ENCODE measurements around the gene PIP5K1A.
A peak's percentile ranks its signal among the peaks of the same experiment; 100 is the strongest.

The PIP5K1A gene, protein sequence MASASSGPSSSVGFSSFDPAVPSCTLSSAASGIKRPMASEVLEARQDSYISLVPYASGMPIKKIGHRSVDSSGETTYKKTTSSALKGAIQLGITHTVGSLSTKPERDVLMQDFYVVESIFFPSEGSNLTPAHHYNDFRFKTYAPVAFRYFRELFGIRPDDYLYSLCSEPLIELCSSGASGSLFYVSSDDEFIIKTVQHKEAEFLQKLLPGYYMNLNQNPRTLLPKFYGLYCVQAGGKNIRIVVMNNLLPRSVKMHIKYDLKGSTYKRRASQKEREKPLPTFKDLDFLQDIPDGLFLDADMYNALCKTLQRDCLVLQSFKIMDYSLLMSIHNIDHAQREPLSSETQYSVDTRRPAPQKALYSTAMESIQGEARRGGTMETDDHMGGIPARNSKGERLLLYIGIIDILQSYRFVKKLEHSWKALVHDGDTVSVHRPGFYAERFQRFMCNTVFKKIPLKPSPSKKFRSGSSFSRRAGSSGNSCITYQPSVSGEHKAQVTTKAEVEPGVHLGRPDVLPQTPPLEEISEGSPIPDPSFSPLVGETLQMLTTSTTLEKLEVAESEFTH

DNA sequence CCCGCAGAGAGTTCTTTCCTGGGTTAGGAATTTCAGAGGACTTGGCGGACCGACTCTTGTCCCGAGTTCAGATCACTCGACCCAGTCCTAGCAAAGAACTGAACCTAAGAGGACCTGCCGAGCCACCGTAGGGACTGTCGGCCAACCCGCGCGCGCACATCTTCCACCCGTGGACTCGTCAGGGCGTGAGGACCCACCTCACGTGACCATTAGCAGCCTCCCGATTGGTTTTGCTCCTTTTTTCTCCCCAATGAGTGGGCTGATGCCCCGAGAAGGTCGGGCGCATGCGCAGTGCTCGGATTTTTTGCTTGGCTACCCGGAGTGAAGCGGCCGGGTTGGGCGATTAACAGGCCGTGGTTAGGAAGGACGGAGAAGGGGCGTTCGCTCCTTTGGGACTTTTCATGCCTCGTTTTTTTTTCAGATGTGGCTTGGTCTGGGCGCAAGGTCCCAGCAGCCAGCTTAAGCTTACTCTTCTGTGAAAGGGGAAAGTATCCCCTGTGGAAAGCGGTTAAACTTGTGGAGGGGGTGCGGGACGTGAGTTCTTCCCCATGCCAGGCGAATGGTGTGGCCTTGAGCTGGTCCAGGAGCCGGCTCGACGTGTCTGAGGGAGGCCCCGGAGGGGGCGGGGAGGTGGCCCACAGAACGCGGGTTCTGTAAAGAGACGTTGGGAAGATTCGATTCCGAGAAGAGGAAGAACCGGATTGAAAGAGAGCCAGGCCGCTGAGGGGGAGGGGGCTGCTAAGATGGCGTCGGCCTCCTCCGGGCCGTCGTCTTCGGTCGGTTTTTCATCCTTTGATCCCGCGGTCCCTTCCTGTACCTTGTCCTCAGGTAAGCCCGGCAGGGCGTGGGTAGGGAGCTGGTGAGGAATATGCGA, at the start of gene PIP5K1A:
Gene PIP5K1A, plus strand, starts transcription at position 299 of the 874 bp plus-strand sequence. Its CDS starts 445 bp downstream, at position 744.
- peaks cover 45% of the 10 kb centered on the region for H3K4me1 Mint-ChIP-seq
- peak within 1 kb of the TSS; percentile 98 for H3K27ac Mint-ChIP-seq
- peak; percentile 95 for ATAC-seq
- H3K4me3 Mint-ChIP-seq, result peak within 1 kb of the TSS; percentile 98
- DNase-seq (ENCODE audit: low spot score in 2 of 2), result peak; percentile 95 to 99
- H3K36me3 Mint-ChIP-seq, result peaks cover 46% of the 10 kb centered on the region
- no peaks in the 10 kb centered on the region for H3K9me3 Mint-ChIP-seq

- ATAC-seq (peak; percentile 91), DNase-seq (ENCODE audit: low spot score in 2 of 2) (peak in 1 of 2 donors; percentile 85)
- Mint-ChIP-seq H3K27ac (peak within 1 kb of the TSS; percentile 100), H3K36me3 (peaks cover 52% of the 10 kb centered on the region), H3K4me3 (peak within 1 kb of the TSS; percentile 100), H3K4me1 (peaks cover 47% of the 10 kb centered on the region), H3K9me3 (no peaks in the 10 kb centered on the region)
Observed at GRCh38 chr1:151156515-151156819, 41.9 kb upstream of the PIP5K1A start, which contains the start of gene TNFAIP8L2. TNFAIP8L2 (plus strand) TSS chr1:151156649; CDS start chr1:151158698, 2,049 bp downstream.

DNA sequence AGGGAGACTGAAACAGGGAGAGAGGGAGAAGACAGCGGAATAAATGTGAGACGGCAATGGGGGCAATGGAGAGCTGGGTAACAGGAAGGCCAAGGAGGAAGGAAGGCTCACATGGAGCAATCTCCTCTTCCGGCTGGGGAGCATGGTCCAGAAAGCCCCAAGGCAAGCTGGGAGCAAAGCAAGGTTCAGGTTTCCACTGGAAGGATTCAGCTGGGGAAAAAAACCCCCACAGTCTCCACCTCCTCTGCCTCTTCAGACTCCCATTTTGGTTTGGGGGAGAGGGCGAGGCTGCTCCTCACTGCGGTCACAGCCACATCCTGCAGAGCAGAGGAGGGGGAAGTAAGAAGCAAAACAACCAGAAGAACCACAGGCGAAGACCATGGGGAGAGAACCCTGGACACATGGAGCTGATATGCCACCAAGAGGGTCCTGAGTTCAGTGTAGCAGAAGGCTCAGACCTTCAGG, 41.3 kb upstream of the PIP5K1A start:
- Mint-ChIP-seq H3K4me3 (peak overlapping the region; percentile 100), H3K4me1 (peaks cover 53% of the 10 kb centered on the region), H3K27ac (peak overlapping the region; percentile 100), H3K9me3 (no peaks in the 10 kb centered on the region), H3K36me3 (peaks cover 58% of the 10 kb centered on the region)
- peak; percentile 44 for ATAC-seq
- DNase-seq (ENCODE audit: low spot score in 2 of 2), result peak in 1 of 2 donors; percentile 71

DNA sequence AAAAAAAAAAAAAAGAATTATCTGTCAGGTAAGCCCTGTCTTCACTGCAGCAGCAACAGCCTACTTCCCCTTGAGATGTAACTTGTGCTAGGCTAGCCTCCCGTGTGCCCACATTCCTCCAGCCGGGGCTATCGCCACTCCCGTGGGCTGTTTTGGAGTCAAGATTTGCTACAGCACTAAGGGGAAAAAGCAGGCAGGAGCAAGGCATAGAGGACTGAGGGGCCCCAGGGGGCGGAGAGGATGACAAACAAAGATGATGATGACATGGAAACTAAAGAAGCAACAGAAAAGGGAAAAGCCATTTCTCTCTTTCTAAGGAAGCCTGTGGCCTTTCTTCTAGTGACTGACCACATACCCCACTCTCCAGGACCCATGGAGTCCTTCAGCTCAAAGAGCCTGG, 40.0 kb upstream of the PIP5K1A start:
- peaks cover 61% of the 10 kb centered on the region for H3K4me1 Mint-ChIP-seq
- H3K36me3 Mint-ChIP-seq, result peaks cover 67% of the 10 kb centered on the region
- peak overlapping the region; percentile 100 for H3K4me3 Mint-ChIP-seq
- DNase-seq (ENCODE audit: low spot score in 2 of 2) (no peak), ATAC-seq (peak; percentile 51)
- no peaks in the 10 kb centered on the region for H3K9me3 Mint-ChIP-seq
- H3K27ac Mint-ChIP-seq, result peak overlapping the region; percentile 100

- Mint-ChIP-seq H3K4me3 (peak overlapping the region; percentile 100), H3K4me1 (peaks cover 61% of the 10 kb centered on the region)
Observed at GRCh38 chr1:151158751-151159251, 39.6 kb upstream of the PIP5K1A start.

DNA sequence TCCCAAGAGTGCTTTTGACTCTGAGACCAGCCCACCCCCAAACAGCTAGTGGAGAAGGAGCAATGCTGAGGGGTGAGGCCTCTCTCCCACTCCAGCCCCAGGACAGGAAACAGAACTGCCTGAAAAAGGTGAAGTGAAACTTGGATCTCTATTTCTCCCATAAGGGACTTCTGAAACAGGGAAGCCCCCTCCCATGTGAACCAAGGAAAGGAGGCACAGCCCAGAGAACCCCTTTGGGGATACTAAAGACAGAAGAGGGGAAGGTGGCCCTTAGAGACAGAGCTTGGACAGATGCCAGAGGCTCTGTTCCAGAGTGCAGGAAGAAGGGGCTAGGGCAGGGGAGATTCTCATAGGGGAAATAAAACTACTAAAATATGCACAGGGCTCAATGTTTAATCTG, 39.0 kb upstream of the PIP5K1A start:
- peak overlapping the region; percentile 100 for H3K27ac Mint-ChIP-seq
- DNase-seq (ENCODE audit: low spot score in 2 of 2), result no peak
- H3K9me3 Mint-ChIP-seq, result no peaks in the 10 kb centered on the region
- no peak for ATAC-seq
- H3K4me1 Mint-ChIP-seq, result peaks cover 61% of the 10 kb centered on the region
- peaks cover 67% of the 10 kb centered on the region for H3K36me3 Mint-ChIP-seq
- H3K4me3 Mint-ChIP-seq, result peak overlapping the region; percentile 100

More at GRCh38 chr1:151158751-151159251, 39.6 kb upstream of the PIP5K1A start:
- Mint-ChIP-seq H3K36me3 (peaks cover 67% of the 10 kb centered on the region), H3K9me3 (no peaks in the 10 kb centered on the region), H3K27ac (peak overlapping the region; percentile 100)
- ATAC-seq (no peak), DNase-seq (ENCODE audit: low spot score in 2 of 2) (no peak)

GRCh38 chr1:151164732-151165280, 33.5 kb upstream of the PIP5K1A start:
- H3K9me3 Mint-ChIP-seq, result no peaks in the 10 kb centered on the region
- no peak for DNase-seq (ENCODE audit: low spot score in 2 of 2)
- ATAC-seq, result no peak
- H3K4me3 Mint-ChIP-seq, result peak overlapping the region; percentile 92
- peaks cover 79% of the 10 kb centered on the region for H3K36me3 Mint-ChIP-seq
- H3K4me1 Mint-ChIP-seq, result peaks cover 53% of the 10 kb centered on the region
- H3K27ac Mint-ChIP-seq, result peak overlapping the region; percentile 95

- ATAC-seq (no peak), DNase-seq (ENCODE audit: low spot score in 2 of 2) (no peak)
- H3K4me3 Mint-ChIP-seq, result peak overlapping the region; percentile 92
- H3K9me3 Mint-ChIP-seq, result no peaks in the 10 kb centered on the region
- H3K27ac Mint-ChIP-seq, result peak overlapping the region; percentile 95
- H3K4me1 Mint-ChIP-seq, result peaks cover 48% of the 10 kb centered on the region
- H3K36me3 Mint-ChIP-seq, result peaks cover 79% of the 10 kb centered on the region
Observed at GRCh38 chr1:151165281-151165737, 33.0 kb upstream of the PIP5K1A start.

- no peaks in the 10 kb centered on the region for H3K9me3 Mint-ChIP-seq
- H3K36me3 Mint-ChIP-seq, result peaks cover 79% of the 10 kb centered on the region
- peak; percentile 78 to 97 for DNase-seq (ENCODE audit: low spot score in 2 of 2)
- peak within 1 kb of the TSS; percentile 92 for H3K4me3 Mint-ChIP-seq
- peaks cover 47% of the 10 kb centered on the region for H3K4me1 Mint-ChIP-seq
- peak; percentile 95 for ATAC-seq
- peak within 1 kb of the TSS; percentile 95 for H3K27ac Mint-ChIP-seq
Observed at GRCh38 chr1:151165738-151166504, 32.4 kb upstream of the PIP5K1A start, which contains the start of the genes LYSMD1 and SCNM1. LYSMD1 (minus strand) TSS chr1:151165902; CDS start chr1:151165258, 644 bp downstream. SCNM1 (plus strand) TSS chr1:151166144; CDS start chr1:151166153, 9 bp downstream.

DNA sequence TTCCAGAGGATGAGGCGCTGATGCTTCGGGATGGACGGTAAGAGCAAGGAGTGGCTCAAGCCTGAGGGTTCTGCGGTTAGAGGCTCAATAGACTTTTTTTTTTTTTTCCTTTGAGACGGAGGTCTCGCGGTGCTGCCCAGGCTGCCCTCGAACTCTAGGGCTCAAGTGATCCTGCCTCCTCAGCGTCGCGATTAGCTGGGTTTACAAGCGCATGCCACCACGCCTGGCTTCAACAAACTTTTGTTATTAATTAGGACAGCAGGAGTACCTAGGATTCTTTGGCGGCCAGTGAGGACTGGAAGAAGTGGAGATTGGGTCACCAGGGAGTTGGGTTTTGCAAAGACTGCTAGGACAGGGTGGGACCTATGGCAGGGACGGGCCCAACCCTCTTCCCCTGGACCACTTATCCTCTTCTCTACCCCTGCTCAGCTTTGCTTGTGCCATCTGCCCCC, 31.8 kb upstream of the PIP5K1A start:
- ATAC-seq, result no peak
- peaks cover 73% of the 10 kb centered on the region for H3K36me3 Mint-ChIP-seq
- H3K4me1 Mint-ChIP-seq, result peaks cover 46% of the 10 kb centered on the region
- H3K4me3 Mint-ChIP-seq, result peak overlapping the region; percentile 92
- peak overlapping the region; percentile 95 for H3K27ac Mint-ChIP-seq
- no peaks in the 10 kb centered on the region for H3K9me3 Mint-ChIP-seq
- DNase-seq (ENCODE audit: low spot score in 2 of 2), result no peak

- peak overlapping the region; percentile 92 for H3K4me3 Mint-ChIP-seq
- H3K4me1 Mint-ChIP-seq, result peaks cover 41% of the 10 kb centered on the region
- ATAC-seq (no peak), DNase-seq (ENCODE audit: low spot score in 2 of 2) (no peak)
- H3K36me3 Mint-ChIP-seq, result peaks cover 70% of the 10 kb centered on the region
- no peaks in the 10 kb centered on the region for H3K9me3 Mint-ChIP-seq
- peak overlapping the region; percentile 95 for H3K27ac Mint-ChIP-seq
Observed at GRCh38 chr1:151167116-151167515, 31.2 kb upstream of the PIP5K1A start.

DNA sequence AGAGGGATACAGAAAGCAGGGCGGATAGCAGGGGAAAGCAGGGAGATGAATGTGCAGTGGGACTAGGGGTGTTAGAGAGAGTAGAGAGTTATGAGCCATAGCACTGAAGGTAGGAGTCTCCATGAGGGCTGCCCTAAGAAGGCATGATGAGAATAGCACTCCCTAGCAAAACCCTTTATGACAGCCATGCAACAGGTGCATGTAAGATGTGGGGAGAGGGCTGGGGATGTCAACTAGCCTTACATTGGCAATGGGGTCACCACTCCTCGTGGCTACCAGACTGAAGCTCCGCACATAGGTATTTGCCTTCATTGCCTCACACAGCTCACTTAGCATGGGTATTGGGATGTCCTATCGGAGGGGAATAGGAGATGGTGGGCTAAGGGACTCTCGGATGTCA, 27.2 kb upstream of the PIP5K1A start:
- H3K36me3 Mint-ChIP-seq, result peaks cover 90% of the 10 kb centered on the region
- no peak overlapping the region for H3K27ac Mint-ChIP-seq
- no peaks in the 10 kb centered on the region for H3K9me3 Mint-ChIP-seq

DNA sequence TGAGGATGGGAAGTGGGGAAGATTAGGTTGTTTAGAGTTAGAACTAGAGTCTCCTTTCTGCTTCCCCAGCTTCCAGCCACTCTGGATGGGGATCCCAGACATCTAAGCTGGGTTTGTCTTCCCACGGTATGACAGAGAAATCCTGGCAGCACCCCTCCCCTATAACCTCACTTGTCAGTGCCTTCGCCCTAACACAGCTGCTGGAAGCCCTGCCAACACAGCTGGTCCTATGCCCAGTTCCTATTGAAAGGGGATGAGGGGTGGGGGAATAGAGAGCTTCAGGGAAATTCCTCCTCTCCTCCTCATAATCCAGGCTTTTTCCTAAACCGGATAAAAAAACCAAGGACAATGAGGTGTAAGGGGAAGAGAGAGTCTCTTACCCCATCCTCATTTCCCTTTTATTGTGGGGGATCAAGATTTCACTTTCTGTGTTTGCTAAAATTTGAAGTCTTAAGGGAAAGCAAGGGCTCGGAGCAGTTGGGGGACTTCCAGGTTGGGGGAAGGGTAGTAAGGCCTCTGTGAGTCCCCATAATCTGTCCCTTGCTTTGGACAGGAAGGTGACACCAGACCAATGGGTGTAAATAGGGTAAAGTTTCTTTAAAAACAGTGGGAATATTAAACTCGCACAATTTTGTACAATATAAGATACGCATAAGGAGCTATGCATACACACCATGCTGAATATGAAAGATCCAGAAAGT, 23.2 kb upstream of the PIP5K1A start:
- Mint-ChIP-seq H3K4me3 (no peak overlapping the region), H3K4me1 (peaks cover 6% of the 10 kb centered on the region), H3K9me3 (no peaks in the 10 kb centered on the region), H3K27ac (peak overlapping the region; percentile 75), H3K36me3 (peaks cover 90% of the 10 kb centered on the region)
- DNase-seq (ENCODE audit: low spot score in 2 of 2), result no peak
- ATAC-seq, result no peak

More for the DNA sequence above, 27.2 kb upstream of the PIP5K1A start:
- ATAC-seq, result no peak
- no peak overlapping the region for H3K4me3 Mint-ChIP-seq
- DNase-seq (ENCODE audit: low spot score in 2 of 2), result no peak
- H3K4me1 Mint-ChIP-seq, result peaks cover 17% of the 10 kb centered on the region
